SIG-M5 treated with dmso at 0.1 percent for 504 hours (cell line): ENCODE measurements around the gene FOXP3.
A peak's percentile ranks its signal among the peaks of the same experiment; 100 is the strongest.

Source experiments
- DNase-seq: peaks from one replicate; lab custom pipeline; 2025; ENCODE audit not compliant: unreplicated experiment; lab: John Stamatoyannopoulos, UW

FOXP3 gene

DNA sequence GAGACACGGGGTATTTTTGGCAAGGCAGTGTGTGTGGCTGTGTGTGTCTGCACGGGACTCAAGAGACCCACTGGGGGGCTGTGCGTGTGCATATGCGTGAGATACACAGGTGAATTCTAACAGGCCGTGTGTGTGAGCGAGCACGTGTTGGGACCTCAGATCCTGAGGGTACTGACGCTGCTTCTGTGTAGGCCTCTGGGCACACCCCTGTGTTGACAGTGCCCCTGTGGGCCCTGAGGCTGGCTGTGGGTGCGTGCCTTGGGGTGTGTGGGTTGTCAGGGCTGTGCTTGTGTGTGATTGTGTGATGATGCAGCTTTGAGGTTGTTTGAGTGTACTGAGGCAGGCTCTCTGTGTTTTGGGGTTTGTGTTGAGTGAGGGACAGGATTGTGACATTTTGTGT is 13.9 kb downstream of the FOXP3 start:
- no peak for DNase-seq

DNA sequence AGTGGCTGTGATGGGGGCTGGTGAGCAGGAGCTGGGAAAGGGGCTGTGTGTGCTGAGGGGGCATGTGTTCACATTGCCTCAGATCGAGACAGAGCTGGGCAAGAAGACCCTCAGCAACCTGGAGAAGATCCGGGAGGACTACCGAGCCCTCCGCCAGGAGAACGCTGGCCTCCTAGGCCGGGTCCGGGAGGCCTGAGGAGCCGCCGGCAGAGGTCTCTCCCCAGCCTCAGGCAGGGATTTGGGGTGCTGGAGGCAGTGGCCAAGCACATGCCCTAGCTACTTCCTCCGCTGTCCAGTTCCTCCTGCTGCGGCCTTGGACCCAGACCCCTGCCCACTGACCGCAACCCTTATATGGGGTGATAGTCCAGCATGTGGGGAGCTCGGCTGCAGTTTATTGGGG is 14.4 kb downstream of the FOXP3 start:
- DNase-seq = no peak

DNA sequence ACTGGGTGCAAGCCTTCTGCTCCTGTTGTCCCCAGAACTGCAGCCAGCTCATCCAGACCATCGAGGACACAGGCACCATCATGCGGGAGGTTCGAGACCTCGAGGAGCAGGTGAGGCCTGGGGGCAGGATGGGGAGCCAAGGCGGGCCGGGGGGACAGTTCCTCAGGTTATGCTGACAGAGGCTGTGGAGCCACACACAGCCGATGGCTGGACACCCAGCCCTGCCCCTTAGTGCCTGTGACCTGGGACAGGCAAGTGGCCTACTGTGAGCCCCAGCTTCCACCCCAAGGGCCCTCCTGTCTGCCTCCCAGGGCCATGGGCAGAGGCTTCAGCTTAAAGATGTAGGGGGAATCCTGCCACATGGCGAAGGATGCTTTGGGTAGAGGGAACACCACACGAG is 14.9 kb downstream of the FOXP3 start:
- DNase-seq = no peak

DNA sequence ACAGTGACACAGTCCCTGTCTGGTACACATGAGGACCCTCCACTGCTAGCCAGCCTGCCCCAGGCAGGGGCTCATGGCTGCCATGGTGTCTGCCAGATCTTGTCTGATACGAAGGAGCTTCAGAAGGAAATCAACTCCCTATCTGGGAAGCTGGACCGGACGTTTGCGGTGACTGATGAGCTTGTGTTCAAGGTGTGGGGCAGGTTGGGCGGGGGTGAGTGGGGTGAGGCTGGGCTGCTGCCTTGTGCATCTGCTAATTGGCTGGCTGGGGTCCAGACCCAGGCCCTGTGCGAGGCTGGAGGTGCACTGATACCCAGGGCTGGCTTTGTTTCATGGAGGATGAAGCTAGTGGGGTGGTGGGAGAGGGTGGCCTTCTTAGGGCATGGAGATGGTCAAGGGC is 15.4 kb downstream of the FOXP3 start:
- no peak for DNase-seq

DNA sequence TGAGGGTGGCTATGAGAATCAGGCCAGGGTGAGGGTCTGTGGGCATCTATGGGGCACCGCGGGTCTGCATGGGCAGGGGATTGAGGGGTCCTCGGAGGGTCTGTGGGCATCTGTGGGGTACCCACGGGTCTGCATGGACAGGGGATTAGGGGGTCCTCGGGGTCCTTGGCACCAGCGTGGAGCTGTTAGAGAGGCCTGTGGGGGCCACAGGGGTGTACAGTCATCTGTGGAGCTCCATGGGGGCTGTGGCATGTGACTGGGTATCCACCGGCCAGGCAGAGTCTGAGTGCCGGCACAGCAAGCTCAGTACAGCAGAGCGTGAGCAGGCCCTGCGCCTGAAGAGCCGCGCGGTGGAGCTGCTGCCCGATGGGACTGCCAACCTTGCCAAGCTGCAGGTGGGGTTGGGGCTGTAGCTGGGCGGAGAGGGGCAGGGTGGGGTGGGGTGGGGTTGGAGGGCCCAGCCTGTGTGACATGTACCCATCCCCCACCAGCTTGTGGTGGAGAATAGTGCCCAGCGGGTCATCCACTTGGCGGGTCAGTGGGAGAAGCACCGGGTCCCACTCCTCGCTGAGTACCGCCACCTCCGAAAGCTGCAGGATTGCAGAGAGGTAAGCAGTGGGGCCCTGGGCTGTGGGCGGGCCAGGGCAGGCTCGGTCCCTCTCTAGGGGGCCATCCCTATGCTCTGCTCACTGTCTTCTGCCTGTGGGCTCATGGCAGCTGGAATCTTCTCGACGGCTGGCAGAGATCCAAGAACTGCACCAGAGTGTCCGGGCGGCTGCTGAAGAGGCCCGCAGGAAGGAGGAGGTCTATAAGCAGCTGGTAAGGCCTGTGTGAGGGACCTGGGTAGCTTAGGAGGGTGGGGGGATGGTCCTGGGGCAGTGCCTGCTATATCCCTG is 16.3 kb downstream of the FOXP3 start:
- no peak for DNase-seq

DNA sequence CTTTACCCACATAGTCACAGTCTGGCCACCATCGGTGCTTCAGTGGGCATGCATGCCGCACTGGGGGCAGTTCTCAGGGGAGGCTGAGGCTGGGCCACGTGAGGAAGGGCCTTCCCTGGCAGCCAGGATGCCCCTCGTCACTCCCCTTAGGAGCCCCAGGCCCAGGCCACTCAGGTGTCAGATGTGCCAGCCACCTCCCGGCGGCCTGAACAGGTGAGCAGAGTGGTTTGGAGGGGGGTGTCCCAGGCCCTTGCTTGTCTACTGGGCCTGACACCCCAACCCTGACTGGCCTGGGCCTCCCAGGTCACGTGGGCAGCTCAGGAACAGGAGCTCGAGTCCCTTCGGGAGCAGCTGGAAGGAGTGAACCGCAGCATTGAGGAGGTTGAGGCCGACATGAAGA is 17.2 kb downstream of the FOXP3 start:
- DNase-seq = no peak

DNA sequence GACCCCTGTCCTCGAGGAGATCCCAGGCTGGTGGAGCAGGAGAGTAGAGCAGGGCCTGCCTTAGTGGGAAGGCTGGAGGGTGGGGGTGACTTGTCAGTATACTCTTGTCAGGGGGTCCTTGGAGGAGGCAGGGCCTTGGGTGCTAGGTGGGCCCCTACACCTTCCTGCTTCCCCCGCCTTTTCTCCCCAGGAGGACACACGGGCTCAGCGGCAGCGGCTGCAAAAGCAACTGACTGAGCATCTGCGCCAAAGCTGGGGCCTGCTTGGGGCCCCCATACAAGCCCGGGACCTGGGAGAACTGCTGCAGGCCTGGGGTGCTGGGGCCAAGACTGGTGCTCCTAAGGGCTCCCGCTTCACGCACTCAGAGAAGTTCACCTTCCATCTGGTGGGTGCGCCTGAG is 18.0 kb downstream of the FOXP3 start:
- no peak for DNase-seq

DNA sequence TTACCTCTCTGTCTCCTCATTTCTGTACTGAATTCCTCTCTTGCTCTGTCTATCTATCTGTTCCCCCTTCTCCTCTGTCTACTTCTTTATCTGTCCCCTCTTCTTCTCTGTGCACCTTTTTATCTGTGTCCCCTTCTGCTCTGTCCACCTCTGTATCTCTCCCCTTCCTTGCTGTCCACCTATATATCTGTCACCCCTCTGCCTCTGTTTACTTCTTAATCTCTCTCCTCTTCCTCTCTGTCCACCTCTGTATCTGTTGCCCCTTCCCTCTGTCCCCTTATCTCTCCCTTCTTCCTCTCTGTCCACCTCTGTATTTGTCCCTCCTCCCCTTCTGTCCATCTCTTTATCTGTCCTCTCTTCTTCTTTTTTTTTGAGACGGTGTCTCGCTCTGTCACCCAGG is 20.3 kb downstream of the FOXP3 start:
- DNase-seq = no peak

DNA sequence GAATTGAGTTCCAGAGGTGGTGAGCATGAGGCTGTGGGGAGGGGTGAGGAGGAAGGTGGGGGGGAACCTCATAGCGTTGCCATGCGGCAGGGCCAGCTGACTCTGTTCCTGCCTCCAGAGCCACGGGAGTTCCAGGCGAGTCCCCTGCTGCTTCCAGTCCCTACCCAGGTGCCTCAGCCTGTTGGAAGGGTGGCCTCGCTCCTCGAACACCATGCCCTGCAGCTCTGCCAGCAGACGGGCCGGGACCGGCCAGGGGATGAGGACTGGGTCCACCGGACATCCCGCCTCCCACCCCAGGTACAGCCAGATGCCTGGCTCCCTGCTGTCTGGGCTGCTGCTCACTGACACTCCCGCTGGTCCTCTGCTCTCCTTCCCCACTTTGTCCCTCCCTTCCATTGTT is 21.3 kb downstream of the FOXP3 start:
- no peak for DNase-seq

DNA sequence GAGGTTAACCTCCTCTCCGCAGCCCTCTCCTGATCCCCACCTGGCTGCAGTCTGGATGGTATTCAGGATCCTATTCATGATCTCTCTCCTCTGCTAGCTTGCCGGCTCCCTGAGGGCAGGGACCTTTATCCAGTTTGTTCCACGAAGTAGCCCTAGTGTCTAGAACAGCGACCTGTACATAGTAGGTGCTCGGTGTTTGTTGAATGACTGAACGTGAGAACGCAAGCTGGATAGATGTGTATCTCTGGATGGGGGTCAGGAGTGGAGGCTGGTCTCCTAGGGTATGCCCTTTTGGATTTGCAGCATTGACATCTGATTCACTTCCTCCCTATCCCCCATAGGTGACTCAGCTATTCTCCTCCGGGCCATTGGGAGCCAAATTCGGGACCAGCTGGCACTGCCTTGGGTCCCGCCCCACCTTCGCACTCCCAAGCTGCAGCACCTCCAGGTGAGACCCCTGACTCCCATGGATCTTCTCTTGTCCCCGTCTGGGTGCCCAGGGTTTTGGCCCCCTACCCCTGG is 21.9 kb downstream of the FOXP3 start:
- DNase-seq = no peak

DNA sequence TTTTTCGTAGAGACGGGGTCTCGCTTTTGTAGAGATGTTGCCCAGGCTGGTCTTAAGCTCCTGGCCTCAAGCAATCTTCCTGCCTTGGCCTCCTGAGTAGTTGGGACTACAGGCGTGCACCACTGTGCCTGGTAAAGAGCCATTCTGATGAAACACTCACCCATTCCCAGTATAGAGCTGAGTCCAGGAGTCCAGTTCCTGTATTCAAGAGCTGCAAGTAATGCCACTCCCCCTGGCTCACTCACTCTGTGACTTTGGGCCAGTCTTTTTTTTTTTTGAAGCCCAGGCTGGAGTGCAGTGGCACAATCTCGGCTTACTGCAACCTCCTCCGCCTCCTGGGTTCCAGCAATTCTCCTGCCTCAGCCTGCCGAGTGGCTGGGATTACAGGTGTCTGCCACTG is 25.8 kb downstream of the FOXP3 start:
- DNase-seq = no peak

DNA sequence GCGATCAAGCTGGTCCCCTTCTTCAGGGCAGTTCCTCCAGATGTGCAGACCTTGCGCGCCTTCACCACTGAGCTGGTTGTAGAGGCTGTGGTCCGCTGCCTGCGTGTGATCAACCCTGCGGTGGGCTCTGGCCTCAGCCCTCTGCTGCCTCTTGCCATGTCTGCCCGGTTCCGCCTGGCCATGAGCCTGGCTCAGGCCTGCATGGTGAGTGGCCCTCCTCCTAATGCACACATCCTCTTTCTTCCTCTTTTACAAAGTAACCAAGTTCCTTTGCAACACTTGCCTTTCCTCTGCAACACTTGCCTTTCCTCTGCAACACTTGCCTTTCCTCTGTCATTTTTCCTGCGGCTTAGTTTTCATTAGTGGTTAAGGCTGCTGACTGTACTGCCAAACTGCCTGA is 27.4 kb downstream of the FOXP3 start:
- DNase-seq = peak; percentile 88

DNA sequence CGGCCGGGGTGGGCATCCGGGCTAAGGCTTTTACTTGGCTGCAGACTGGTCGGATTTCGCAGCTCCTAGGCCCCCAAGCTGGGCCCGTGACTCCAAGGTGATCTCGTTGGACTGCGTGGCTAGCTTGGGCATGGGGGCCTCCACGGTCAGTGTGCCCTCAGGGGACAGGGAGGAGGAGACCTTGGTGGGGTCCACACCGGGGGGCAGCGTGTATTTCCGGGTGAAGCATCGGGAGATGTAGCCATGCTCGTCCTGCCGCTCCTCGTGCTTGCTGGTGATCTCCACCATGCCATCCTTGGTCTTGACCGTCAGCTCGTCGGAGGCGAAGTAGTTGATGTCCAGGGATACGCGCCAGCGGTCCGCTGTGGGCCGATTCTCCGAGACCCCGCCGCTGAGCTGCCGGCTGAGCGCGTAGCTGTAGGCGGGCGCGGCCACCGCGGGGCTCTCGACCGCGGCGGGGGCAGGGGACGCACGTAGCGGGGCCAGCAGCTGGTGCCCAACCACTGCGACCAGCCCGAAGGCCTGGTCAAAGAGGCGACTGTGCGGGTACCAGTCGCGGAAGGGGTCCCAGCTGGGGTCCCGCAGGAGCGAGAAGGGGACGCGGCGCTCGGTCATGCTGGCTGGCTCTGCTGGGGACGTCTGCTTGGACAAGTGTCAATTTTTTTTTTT is 30.5 kb downstream of the FOXP3 start:
- no peak for DNase-seq

DNA sequence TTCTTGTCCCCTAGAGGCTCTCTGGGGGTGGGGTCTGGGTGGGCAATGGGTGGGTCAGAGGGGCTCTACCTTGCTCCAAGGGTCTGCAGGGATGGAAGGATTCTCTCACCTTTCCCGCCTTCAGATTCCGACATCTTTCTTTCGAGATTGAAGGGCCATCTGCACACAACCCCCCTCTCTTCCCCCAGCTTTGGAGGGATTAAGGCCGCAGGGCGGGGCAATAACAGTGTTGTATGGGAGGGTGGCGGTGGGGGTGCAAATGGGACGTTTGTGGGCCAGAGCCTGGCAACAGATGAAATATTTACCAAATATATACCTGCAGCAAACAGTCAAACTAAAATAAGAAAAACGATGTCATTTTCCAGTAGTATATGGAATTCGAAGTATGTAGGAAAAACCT is 31.3 kb downstream of the FOXP3 start, which contains the start of gene CACNA1F:
Gene CACNA1F, minus strand, starts transcription at position 165 of the 400 bp plus-strand sequence. Its CDS starts 31 bp downstream, at position 134.
- DNase-seq = no peak

DNA sequence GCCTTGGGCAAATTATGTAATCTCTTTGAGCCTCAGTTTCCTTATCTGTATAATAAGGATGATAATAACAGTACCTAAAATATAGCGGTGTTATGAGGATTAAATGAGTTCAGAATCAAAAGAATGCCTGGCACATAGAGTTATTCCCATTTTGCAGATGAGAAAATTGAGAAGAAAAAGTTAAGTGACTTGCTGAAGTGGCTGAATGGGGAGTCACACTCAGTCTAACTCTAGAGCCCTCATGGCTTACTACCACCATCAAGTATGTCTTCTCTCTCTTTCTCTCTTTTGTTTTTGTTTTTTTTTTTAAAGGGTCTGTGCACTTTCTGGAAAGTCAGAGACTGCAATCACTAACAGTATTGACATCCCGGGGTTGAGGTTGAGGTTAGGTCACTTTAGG is 32.0 kb downstream of the FOXP3 start:
- DNase-seq = no peak

DNA sequence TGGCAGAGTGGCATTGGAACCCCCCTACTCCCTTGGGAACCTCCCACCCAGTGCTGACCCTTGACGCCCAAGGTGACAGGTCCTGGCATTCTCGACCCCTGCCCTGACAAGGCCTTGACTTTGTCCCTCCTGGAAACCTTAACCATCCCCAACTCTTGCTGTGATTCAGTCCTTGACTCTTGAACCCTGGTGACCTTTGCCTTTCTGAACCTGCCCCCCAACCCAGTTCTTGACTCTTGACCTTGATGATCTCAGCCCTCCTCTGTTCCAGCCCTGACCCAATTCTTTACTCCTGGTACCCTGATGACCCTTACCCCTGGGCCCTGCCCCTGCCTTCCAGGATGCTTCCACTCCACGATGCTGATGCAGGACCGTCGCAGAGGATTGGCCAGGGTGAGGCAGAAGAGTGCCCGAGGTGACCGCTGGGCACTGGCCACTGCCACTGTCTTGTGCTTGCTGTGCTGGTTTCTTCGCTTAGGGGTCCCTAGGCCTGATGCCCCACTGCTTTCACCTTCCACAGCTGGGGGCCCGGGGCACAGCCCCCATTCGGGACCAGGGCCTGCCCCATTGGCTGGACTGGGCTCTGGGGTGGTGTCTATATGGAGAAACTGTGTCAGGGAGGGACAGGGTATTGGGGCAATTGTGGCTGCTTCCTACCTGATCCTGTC is 33.0 kb downstream of the FOXP3 start:
- DNase-seq = no peak

DNA sequence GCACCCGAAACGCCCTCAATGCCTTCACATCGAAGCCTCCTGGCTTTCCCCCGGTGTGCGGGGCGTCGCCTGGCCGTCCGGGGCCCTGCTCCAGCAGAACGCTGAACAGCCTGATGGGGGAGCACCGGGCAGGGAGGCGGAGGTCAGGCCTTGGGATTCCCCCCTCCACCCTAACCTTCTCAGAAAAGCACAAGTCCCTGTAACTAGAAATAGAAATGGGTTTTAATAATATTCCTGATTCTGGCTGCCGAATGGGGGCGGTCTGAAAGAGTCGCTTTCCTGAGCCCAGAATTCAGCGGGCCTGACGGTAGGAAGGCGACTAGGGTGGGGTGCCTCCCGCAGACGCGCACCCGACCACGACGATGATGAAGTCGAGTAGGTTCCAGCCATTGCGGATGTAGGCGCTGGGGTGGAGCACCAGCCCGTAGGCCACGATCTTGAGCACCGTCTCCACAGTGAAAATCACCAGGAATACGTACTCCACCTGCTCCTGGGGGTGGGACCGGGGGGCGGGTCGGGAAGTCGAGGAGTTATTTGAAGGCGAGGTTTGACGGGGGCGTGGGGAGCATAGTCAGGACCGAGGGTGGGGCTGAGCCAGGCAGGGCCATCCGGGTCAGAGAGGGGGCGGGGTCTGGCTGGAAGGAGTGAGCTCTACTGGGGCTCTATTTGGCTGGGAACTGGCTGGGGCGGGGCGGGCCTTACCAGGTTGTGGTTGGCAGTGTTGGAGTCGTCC is 33.8 kb downstream of the FOXP3 start:
- DNase-seq = no peak

DNA sequence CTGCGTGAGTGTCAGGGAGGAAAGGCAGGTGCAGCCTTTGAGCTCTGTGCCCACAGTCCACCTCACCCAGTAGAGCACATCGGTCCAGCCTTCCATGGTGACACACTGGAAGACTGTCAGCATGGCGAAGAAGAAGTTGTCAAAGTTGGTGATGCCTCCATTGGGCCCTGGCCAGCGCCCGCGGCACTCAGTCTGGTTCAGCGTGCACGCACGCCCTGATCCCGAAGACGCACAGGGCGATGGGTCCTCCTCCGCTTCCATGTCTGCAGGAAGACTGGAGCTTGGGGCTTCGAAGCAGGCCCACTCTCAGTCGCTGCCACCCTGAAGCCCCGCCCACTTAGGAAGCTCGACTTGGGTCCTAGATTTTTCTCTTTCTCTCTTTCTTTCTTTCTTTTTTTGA is 36.3 kb downstream of the FOXP3 start:
- no peak for DNase-seq

DNA sequence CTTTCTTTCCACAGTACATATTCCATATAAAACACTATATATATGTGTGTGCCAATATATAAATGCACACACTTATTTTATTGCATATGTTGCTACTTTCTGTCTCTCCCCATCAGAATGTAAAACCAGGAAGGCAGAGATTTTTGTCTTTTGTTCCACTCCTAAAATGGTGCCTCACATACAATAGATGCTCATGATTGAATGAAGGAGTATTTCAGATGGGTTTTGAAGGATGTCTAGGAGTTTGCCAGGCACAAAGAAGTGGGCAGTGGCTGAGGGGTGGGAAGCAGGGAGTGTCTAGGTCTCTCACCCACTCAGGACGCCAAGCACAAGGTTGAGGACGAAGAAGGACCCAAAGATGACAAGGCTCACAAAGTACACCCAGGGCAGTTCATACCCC is 36.8 kb downstream of the FOXP3 start:
- DNase-seq = no peak

DNA sequence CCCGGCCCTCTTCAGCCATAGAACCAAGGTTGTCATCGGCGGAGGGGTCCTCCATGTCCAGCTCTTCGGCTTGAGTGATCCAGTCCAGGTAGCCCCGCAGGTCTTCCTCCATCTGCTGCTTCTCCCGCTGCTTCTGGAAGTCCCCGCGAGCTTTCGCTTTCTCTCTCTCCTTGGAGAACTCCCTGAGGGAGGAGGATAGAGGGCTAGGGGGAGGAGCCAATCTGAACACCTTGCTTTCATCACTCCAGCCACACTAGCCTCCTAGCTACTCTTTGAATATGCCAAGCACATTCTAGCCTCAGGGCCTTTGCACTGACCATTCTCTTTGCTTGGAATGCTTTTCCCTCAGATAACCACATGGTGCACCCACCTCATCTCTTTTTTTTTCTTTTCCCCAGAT is 37.6 kb downstream of the FOXP3 start:
- DNase-seq = no peak

DNA sequence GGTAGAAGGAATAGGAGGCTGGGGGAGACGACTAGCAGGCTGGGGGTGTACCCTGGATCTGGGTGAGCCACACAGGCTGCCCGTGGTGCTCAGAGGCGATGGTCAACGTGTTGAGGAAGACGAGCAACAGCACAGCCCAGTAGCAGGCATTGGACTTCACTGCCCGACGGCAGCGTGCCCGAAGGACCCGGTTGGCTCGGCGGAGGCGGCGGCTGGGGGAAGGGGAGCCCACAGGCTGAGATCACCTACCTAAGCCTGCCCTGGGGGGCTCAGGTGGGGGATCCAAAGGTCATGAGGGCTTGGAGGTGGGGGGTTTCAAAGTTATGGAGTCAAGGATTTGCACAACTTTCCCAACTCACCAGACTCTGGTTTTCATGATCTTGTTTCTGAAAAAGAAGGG is 38.7 kb downstream of the FOXP3 start:
- no peak for DNase-seq
